ENCODE measurements around the gene MAST2.

MAST2 gene

DNA sequence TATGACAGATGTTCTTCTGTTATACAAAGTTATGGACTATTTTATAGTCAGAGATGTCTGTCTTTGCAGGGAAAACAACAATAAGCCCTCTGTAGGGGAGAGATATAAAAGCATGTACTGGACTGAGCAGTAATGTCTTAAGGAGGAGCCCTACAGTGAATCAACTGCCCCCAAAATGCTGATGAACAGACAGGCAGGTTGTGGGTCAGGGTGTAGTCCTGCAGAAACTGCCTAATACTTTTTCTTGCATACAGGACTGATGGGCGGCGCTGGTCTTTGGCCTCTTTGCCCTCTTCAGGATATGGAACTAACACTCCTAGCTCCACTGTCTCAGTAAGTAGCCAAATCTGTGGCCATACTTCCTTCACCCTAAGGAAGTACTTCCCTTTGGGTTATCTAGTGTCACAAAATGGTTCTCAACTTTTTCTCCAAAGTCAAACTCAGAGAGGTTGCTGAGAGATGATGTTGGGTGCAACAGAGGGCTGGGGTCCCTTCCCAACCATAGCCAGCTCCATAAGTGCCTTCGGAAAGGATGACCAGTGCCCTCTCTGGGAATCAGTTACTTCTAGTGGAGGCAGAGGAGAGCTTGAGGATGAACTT is 199.2 kb downstream of the MAST2 start:
- no peak overlapping the region for H3K27ac ChIP-seq (ENCODE audit: low read depth, low read length, severe bottlenecking)
- H3K4me3 ChIP-seq (ENCODE audit: extremely low read depth, insufficient read depth, low read length, poor library complexity, severe bottlenecking), result no peak overlapping the region
- 79 to 94% methylated on average over 2 of the region's 3 CpGs for WGBS, 2 experiments (ENCODE audit: insufficient coverage in 2 of 2)
- H3K9me3 ChIP-seq (ENCODE audit: control insufficient read depth, low read length), result no peaks in the 10 kb centered on the region
- H3K4me1 ChIP-seq (ENCODE audit: control insufficient read depth, insufficient read depth, low read length, poor library complexity, severe bottlenecking), result no peaks in the 10 kb centered on the region
- H3K36me3 ChIP-seq (ENCODE audit: control insufficient read depth, insufficient read depth, low read length), result peaks cover 53% of the 10 kb centered on the region

DNA sequence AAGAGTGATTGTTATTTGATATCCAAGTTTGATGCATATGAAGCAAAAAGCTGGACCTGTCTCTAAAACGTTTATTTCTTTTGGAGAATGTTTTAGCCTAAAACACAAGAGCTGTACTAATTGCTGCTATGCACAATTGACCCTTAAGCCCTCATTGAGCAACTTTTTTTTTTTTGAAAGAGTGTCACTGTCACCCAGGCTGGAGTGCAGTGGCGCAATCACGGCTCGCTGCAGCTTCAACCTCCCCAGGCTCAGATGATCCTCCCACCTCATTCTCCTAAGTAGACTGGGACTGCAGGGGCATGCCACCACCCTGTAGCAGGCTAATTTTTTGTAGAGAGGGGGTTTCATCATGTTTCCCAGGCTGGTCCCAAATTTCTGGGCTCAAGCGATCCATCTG is 199.9 kb downstream of the MAST2 start:
- no peak overlapping the region for H3K4me3 ChIP-seq (ENCODE audit: extremely low read depth, insufficient read depth, low read length, poor library complexity, severe bottlenecking)
- 86 to 87% methylated on average over 2 to 5 of the region's 5 CpGs for WGBS, 2 experiments (ENCODE audit: insufficient coverage in 2 of 2)
- peaks cover 60% of the 10 kb centered on the region for H3K36me3 ChIP-seq (ENCODE audit: control insufficient read depth, insufficient read depth, low read length)
- H3K9me3 ChIP-seq (ENCODE audit: control insufficient read depth, low read length), result no peaks in the 10 kb centered on the region
- H3K4me1 ChIP-seq (ENCODE audit: control insufficient read depth, insufficient read depth, low read length, poor library complexity, severe bottlenecking), result no peaks in the 10 kb centered on the region
- no peak overlapping the region for H3K27ac ChIP-seq (ENCODE audit: low read depth, low read length, severe bottlenecking)

DNA sequence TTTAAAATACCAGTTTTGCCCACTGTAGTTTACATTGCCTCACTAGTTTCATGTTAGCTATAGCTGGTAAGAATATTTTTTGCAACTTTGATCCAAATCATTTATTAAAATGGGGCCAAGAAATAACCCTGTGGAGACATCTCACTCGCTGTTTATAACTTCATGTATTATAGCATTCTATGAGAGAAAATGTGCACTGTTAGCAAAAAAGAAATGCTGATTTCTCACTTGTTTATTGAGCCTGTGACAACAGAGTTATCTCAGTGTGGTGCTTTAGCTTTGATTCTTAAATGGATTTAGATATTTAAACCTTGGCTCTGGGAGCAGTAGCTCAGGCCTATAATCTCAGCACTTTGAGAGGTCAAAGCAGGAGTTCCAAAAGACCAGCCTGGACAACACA is 201.1 kb downstream of the MAST2 start:
- no peaks in the 10 kb centered on the region for H3K9me3 ChIP-seq (ENCODE audit: control insufficient read depth, low read length)
- no peaks in the 10 kb centered on the region for H3K4me1 ChIP-seq (ENCODE audit: control insufficient read depth, insufficient read depth, low read length, poor library complexity, severe bottlenecking)
- no peak overlapping the region for H3K27ac ChIP-seq (ENCODE audit: low read depth, low read length, severe bottlenecking)
- WGBS, 2 experiments (ENCODE audit: insufficient coverage in 2 of 2), result no CpG with 5 or more reads among the region's 1 CpG
- no peak overlapping the region for H3K4me3 ChIP-seq (ENCODE audit: extremely low read depth, insufficient read depth, low read length, poor library complexity, severe bottlenecking)
- H3K36me3 ChIP-seq (ENCODE audit: control insufficient read depth, insufficient read depth, low read length), result peaks cover 61% of the 10 kb centered on the region

DNA sequence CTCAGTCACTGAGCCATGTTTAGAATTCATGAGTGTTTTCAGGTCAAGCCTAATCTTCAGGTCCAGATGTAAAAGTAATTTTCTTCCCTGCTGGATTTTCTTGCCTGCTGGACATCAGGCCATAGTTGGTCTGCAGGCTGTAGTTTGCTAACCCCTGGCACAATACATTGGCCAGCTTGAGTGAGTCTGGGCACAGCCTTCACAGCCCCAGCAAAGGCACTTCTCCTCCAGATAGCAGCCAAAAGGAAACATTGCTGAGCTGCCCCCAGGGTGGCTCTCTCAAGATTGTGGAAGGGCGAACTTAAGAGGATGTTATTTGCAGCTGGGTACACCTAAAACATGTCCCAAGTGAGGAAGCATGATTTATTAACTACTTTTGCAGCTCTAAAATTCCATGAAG is 202.2 kb downstream of the MAST2 start:
- no peak overlapping the region for H3K4me3 ChIP-seq (ENCODE audit: extremely low read depth, insufficient read depth, low read length, poor library complexity, severe bottlenecking)
- no peaks in the 10 kb centered on the region for H3K4me1 ChIP-seq (ENCODE audit: control insufficient read depth, insufficient read depth, low read length, poor library complexity, severe bottlenecking)
- H3K36me3 ChIP-seq (ENCODE audit: control insufficient read depth, insufficient read depth, low read length), result peaks cover 71% of the 10 kb centered on the region
- WGBS, 2 experiments (ENCODE audit: insufficient coverage in 2 of 2), result 100% methylated on average over 1 of the region's 1 CpG; no CpG with 5 or more reads in 1 of the 2 experiments
- no peak overlapping the region for H3K27ac ChIP-seq (ENCODE audit: low read depth, low read length, severe bottlenecking)
- H3K9me3 ChIP-seq (ENCODE audit: control insufficient read depth, low read length), result no peaks in the 10 kb centered on the region

DNA sequence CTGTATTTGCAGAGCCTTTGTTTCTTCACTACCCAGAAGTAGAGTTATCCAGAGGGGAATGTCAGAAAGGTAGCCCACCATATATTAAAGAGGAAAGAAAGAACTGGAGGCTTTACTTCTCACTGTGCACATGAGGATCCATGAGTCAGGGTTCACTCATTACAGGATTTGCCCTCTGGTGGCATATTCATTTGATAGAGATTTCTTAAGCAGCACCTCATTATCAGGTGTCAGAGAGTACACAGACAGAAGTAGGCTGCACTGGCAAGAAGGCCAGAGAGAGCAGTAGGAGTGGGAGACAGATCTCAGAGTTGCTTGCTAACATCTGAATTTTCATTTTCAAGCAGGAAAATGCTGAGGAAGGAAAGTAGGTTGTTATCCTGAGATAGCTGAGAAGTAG is 205.2 kb downstream of the MAST2 start:
- Histone ChIP-seq H3K27ac (ENCODE audit: low read depth, low read length, severe bottlenecking) (no peak overlapping the region), H3K4me3 (ENCODE audit: extremely low read depth, insufficient read depth, low read length, poor library complexity, severe bottlenecking) (no peak overlapping the region), H3K36me3 (ENCODE audit: control insufficient read depth, insufficient read depth, low read length) (peaks cover 85% of the 10 kb centered on the region), H3K4me1 (ENCODE audit: control insufficient read depth, insufficient read depth, low read length, poor library complexity, severe bottlenecking) (no peaks in the 10 kb centered on the region), H3K9me3 (ENCODE audit: control insufficient read depth, low read length) (no peaks in the 10 kb centered on the region)

DNA sequence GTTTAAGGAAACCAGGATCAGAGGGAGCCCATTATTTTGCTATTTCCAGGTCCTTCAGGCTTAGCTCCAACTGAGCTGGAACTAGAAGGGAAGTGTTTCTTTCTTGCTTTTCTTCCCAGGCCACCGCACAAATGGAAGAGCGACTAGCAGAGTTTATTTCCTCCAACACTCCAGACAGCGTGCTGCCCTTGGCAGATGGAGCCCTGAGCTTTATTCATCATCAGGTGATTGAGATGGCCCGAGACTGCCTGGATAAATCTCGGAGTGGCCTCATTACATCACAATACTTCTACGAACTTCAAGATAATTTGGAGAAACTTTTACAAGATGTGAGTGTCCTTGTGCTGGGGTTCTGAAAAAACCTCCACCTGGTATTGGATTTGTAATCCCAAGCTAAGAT is 207.2 kb downstream of the MAST2 start:
- WGBS, 2 experiments (ENCODE audit: insufficient coverage in 2 of 2), result 96 to 100% methylated on average over 1 to 3 of the region's 6 CpGs
- Histone ChIP-seq H3K27ac (ENCODE audit: low read depth, low read length, severe bottlenecking) (no peak overlapping the region), H3K4me1 (ENCODE audit: control insufficient read depth, insufficient read depth, low read length, poor library complexity, severe bottlenecking) (no peaks in the 10 kb centered on the region), H3K4me3 (ENCODE audit: extremely low read depth, insufficient read depth, low read length, poor library complexity, severe bottlenecking) (no peak overlapping the region), H3K9me3 (ENCODE audit: control insufficient read depth, low read length) (no peaks in the 10 kb centered on the region), H3K36me3 (ENCODE audit: control insufficient read depth, insufficient read depth, low read length) (peaks cover 78% of the 10 kb centered on the region)

DNA sequence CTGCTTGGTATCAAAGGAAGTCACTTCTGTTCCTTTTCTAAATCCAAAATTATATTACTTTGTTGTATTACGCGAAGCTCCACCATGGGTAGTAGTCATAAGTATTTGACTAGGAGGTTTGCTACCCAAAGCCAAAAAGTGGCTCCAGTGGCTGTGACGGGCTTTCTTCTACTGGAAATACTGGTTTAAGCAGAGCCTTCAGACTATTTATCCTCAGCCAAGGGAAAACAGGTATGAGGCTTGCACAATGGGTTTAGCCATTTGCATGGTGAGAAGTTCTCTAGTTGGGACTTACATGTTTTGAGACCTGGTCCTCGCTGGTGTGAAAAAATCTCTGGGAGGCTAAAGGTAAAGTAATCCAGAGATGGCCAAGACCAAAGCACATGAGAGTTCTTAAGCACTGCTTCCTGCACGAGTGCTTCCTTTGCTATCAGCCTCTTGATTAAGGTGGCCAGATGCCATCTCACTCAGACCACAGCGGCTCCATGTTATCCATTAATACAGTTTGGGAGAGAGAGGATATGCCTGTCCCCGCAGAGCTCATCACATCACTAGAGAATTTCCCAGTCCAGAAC is 207.8 kb downstream of the MAST2 start:
- Histone ChIP-seq H3K4me1 (ENCODE audit: control insufficient read depth, insufficient read depth, low read length, poor library complexity, severe bottlenecking) (no peaks in the 10 kb centered on the region), H3K27ac (ENCODE audit: low read depth, low read length, severe bottlenecking) (no peak overlapping the region), H3K36me3 (ENCODE audit: control insufficient read depth, insufficient read depth, low read length) (peaks cover 72% of the 10 kb centered on the region), H3K9me3 (ENCODE audit: control insufficient read depth, low read length) (no peaks in the 10 kb centered on the region), H3K4me3 (ENCODE audit: extremely low read depth, insufficient read depth, low read length, poor library complexity, severe bottlenecking) (no peak overlapping the region)
- WGBS, 2 experiments (ENCODE audit: insufficient coverage in 2 of 2), result 98 to 100% methylated on average over 3 to 5 of the region's 7 CpGs

DNA sequence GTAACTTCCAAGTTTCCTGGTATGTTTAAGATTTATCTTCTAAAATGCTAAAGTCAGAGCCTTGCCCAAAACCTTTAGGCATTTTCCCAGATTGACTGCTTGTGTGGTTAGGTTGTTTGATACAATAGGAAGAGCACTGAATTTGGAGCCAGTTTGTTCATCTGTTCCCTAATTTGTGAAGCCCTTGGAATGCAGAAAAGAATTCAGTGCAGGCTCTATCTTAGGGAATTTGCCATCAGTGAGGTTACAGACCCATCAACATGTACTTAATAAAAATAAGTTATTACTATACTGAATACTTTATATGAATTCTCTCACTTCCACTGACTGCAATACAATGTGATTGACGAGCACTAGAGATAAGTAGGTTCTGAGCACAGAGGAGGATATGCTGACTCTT is 208.8 kb downstream of the MAST2 start:
- 86 to 100% methylated on average over 1 of the region's 1 CpG for WGBS, 2 experiments (ENCODE audit: insufficient coverage in 2 of 2)

DNA sequence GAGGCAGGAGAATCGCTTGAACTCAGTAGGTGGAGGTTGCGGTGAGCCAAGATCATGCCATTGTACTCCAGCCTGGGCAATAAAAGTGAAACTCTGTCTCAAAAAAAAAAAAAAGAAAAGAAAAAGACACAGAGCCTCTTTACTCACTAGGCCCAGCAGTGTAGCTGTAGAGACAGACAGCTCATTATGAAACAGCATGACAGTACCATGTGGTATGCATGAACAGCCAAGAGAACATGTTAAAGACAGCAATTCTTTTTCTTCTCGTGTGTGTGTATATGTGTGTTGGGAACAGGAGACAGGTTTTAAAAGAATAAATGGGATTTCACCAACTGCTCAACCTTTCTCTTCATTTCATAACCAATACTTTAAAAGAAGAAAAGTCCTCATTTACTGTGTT is 210.2 kb downstream of the MAST2 start:
- Histone ChIP-seq H3K36me3 (ENCODE audit: control insufficient read depth, insufficient read depth, low read length) (peaks cover 48% of the 10 kb centered on the region), H3K4me1 (ENCODE audit: control insufficient read depth, insufficient read depth, low read length, poor library complexity, severe bottlenecking) (no peaks in the 10 kb centered on the region), H3K9me3 (ENCODE audit: control insufficient read depth, low read length) (no peaks in the 10 kb centered on the region), H3K4me3 (ENCODE audit: extremely low read depth, insufficient read depth, low read length, poor library complexity, severe bottlenecking) (no peak overlapping the region), H3K27ac (ENCODE audit: low read depth, low read length, severe bottlenecking) (no peak overlapping the region)
- WGBS, 2 experiments (ENCODE audit: insufficient coverage in 2 of 2), result 100% methylated on average over 2 of the region's 3 CpGs; no CpG with 5 or more reads in 1 of the 2 experiments

More for the DNA sequence above, 208.8 kb downstream of the MAST2 start:
- Histone ChIP-seq H3K4me1 (ENCODE audit: control insufficient read depth, insufficient read depth, low read length, poor library complexity, severe bottlenecking) (no peaks in the 10 kb centered on the region), H3K9me3 (ENCODE audit: control insufficient read depth, low read length) (no peaks in the 10 kb centered on the region), H3K36me3 (ENCODE audit: control insufficient read depth, insufficient read depth, low read length) (peaks cover 62% of the 10 kb centered on the region), H3K4me3 (ENCODE audit: extremely low read depth, insufficient read depth, low read length, poor library complexity, severe bottlenecking) (no peak overlapping the region), H3K27ac (ENCODE audit: low read depth, low read length, severe bottlenecking) (no peak overlapping the region)

DNA sequence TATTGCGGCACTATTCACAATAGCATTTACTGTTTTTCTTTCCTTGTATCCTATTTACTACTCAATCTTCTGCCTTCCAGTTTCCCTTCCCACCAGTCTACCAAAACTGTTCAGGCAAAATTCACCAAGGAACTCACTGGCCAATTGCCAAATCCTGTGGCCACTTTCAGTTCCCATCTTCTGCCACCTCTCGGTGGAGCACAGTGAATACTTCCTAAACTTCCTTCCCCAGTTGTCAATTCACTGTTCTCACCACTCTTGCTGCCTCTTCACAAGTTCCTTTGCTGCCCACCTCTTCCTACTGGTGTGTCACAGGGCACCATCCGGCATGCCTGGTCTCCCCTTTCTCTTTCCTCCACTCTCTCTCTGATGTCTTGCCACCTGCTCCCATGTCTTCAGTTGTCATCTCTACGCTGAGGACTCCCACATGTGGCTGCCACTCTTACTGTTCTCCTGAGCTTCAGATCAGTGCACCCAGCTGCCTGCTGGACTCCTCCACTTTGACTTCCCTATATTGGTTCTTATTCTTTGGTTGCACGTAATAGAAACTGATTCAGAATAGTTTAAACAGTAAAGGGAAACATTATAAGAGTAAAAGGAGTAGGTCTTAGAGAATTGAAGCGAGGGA is 214.6 kb downstream of the MAST2 start:
- peaks cover 19% of the 10 kb centered on the region for H3K36me3 ChIP-seq (ENCODE audit: control insufficient read depth, insufficient read depth, low read length)
- WGBS, 2 experiments (ENCODE audit: insufficient coverage in 2 of 2), result 93 to 98% methylated on average over 5 of the region's 6 CpGs
- no peaks in the 10 kb centered on the region for H3K9me3 ChIP-seq (ENCODE audit: control insufficient read depth, low read length)
- no peak overlapping the region for H3K4me3 ChIP-seq (ENCODE audit: extremely low read depth, insufficient read depth, low read length, poor library complexity, severe bottlenecking)
- H3K4me1 ChIP-seq (ENCODE audit: control insufficient read depth, insufficient read depth, low read length, poor library complexity, severe bottlenecking), result no peaks in the 10 kb centered on the region
- H3K27ac ChIP-seq (ENCODE audit: low read depth, low read length, severe bottlenecking), result no peak overlapping the region

DNA sequence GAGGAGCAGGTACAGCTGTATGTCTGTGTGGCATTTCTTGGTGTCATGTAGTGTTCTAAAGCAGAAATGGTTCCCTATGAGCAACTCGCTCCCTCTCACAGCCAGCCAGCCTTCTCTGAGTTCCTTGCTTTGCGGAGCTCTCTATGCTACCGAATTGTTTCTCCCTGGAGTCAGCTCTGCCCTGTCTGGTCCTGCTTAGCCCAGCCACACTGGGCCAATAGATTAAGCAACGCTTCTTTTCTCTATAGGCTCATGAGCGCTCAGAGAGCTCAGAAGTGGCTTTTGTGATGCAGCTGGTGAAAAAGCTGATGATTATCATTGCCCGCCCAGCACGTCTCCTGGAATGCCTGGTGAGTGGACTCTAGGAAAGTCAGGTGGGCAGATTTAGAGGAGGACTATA is 215.9 kb downstream of the MAST2 start:
- H3K36me3 ChIP-seq (ENCODE audit: control insufficient read depth, insufficient read depth, low read length), result peaks cover 26% of the 10 kb centered on the region
- no peaks in the 10 kb centered on the region for H3K4me1 ChIP-seq (ENCODE audit: control insufficient read depth, insufficient read depth, low read length, poor library complexity, severe bottlenecking)
- WGBS, 2 experiments (ENCODE audit: insufficient coverage in 2 of 2), result 97 to 98% methylated on average over 6 to 7 of the region's 7 CpGs

More for the DNA sequence above, 215.9 kb downstream of the MAST2 start:
- H3K4me3 ChIP-seq (ENCODE audit: extremely low read depth, insufficient read depth, low read length, poor library complexity, severe bottlenecking), result no peak overlapping the region
- no peak overlapping the region for H3K27ac ChIP-seq (ENCODE audit: low read depth, low read length, severe bottlenecking)
- H3K9me3 ChIP-seq (ENCODE audit: control insufficient read depth, low read length), result peaks cover 7% of the 10 kb centered on the region
